GM18502 (cell line): ENCODE data around the gene TMEM123.
"Not testable (repeated sequence)": the region's sequence is repeated elsewhere in the genome, so short reads cannot be mapped to it uniquely, and the experiment has no call there.

Experiments used
- ATAC-seq: cut with Tn5 transposase; IDR thresholded peaks from one replicate; pipeline ENCODE4 v1.9.1; 2021; ENCODE audit warnings: mild to moderate bottlenecking; ENCODE audit not compliant: unreplicated experiment, poor library complexity

TMEM123 gene

DNA sequence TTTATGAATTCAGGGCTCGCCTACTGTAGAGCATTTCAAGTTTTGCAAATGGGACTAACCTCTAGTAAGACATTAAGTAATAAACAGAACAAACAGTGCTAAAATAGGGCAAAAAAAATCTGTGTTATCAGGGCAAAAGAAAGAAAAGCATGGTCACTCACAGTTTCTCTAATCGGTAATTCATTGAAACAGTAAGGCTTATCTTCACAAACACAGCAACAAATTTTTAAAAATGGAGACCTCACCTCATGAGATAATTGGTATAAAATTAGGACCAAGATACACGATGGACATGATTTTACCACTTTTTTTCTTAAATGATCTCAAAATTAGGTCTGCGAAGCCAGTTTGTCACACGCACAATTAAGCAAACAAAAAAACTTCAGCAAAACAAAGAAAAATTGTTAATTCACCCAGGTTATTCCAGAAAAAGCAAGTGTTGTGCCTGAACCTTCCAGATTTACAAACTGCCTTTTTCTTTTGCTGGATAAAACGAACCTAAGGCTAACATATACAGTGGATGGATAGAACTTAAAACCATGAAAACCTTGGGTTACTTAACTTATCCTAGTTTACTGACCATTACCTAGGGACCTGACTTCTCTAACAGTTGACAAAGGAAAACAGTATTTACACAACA is 1.4 kb downstream of the TMEM123 start:
- no peak for ATAC-seq

DNA sequence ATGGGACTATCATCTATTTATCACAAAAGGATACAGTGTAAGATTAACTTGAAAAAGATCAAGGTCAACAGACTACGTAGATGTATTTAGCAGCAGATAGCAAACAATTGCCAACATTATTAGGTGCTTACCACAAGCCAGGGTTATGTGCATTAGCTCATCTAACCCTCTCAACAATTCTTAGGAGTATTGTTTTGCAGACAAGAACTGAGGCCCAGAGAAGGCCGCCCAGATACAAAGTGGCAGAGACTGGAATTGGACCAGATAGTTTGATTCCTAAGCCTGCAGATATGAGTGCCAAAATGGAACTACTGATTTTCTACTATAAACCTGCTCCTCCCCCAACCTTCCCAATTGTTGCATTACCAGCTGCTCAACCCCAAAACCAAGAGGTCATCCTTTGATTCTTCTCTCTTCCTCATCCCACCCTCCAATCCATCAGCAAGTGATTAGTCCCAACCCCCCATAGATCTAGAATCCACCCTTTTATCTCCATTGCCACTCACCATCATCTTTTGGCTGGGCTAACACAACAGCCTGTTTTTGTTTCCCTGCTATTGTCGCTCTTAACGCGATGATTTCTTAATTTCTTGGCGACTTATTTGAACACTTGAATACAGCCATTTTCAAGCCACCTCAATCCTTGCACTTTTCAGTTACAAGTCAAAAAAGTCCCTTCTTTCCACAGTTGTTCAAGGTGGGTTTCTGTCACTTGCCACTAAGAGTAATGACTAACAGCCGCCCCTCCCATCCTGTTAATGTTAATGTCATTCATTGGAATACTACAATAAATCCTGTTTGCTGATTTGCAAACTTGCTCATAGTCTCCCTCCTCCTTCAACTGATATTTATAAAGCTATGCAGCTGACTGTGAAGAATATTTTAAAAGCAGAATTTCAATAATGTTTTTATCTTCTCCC is 2.7 kb downstream of the TMEM123 start:
- no peak for ATAC-seq

DNA sequence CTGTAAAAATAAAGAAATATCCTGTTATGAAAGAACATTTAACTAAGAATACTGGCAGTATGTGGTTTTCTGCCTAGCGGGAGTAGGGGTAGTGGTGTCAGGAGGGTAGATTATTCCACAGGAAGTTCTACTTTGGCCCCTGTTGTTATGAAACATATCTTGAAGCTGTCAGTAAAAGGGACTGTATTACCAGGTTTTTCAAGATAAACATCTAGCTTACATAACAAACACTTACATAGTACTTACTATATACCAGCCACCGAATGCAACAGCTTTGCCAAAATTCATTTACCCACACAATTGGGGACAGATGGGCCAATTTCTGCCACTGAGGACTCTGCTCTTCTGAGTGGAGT is 3.7 kb downstream of the TMEM123 start:
- ATAC-seq = no peak

DNA sequence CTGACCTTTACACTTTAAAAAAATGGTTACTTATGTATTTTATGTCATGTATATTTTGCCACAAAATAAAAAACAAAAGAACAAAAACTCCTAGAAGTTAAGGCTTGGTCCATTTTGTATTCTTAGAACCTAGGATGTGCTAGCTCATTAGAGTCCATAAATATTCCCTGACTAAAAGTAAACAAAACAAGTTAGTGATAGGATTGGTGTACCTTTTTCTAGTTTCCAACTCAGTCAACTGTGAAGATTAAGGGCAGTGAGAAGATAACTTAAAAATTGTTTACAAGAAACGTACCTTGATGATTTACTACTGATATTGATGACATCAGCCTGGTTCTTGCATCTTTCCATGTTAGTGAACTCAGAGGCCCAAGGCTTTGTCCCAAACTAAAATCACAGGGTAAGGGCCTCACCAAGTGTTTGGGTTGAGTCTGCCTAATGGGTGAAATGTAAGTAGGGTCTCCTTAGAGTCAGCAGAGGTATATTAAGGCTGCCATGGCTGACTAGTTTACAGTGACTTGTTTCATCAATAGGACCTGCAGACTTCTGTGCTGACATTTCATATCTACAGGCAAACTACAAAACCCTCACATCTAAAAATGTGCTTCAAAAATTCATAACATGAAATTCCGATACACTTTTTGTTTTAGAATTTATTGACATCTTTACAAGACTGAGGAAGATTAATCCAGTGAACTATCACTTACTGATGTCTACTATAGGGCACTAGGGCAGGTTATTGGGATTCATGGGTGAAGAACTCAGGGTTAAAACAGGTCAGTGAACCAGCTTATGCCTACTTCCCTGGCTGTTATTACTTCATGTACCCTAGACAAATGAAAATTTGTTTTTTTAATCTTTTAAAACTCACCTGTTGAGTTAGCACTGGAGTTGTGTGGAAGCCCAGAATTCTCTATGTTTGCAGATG is 4.4 kb downstream of the TMEM123 start:
- ATAC-seq = no peak

DNA sequence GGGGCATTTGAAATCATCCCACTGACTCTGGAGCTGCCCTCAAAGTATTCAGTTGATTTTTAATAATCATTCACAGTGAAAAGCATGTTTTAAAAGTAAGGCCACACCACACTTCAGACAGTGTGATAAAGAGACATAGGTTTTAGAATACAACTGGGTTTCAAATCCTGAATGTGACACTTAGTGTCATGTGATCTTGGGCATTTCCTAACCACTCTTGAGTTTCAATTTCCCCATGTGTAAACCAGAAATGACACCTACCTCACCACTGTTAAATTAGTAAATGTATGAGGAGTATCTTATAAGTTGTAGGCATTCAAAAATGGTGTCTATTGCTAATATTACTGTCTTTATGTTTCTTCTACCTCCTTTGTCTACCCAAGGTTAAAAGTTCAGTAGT is 5.4 kb downstream of the TMEM123 start:
- ATAC-seq = peak; percentile 36

DNA sequence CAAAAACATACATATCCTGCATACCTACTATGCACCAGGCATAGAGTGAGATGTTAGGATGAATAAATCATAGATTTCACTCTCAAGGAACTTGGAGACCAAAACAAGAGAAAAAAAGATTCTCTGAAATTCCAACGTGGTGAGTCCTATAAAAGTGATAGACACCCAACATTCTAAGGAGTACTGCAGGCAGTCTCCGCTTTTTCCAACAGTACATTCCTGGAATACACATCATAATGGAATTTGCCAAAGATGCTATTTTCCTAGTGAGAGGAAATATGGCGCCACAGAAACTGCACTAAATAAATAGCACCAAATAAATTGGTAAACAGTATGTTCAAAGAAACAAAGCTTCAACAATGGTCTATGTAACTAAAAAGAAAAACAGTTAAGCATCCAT is 6.0 kb downstream of the TMEM123 start:
- no peak for ATAC-seq

DNA sequence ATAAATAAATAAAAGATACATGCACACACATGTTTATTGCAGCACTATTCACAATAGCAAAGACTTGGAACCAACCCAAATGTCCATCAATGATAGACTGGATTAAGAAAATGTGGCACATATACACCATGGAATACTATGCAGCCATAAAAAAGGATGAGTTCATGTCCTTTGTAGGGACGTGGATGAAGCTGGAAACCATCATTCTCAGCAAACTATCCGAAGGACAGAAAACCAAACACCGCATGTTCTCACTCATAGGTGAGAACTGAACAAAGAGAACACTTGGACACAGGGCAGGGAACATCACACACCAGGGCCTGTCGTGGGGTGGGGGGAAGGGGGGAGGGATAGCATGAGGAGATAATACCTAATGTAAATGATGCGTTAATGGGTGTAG is 7.9 kb downstream of the TMEM123 start:
- not testable (repeated sequence) for ATAC-seq

DNA sequence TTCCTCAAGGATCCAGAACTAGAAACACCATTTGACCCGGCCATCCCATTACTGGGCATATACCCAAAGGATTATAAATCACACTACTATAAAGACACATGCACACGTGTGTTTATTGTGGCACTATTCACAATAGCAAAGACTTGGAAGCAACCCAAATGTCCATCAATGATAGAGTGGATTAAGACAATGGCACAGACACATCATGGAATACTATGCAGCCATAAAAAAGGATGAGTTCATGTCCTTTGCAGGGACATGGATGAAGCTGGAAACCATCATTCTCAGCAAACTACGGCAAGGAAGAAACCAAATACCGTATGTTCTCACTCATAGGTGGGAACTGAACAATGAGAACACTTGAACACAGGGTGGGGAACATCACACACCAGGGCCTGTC is 8.4 kb downstream of the TMEM123 start:
- ATAC-seq = not testable (repeated sequence)

DNA sequence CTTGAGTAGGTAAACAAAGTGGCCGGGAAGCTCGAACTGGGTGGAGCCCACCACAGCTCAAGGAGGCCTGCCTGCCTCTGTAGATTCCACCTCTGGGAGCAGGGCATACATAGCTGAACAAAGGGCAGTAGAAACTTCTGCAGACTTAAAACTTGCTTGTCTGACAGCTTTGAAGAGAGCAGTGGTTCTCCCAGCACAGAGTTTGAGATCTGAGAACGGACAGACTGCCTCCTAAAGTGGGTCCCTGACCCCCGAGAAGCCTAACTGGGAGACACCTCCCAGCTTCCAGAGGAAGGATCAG is 13.6 kb downstream of the TMEM123 start:
- not testable (repeated sequence) for ATAC-seq

DNA sequence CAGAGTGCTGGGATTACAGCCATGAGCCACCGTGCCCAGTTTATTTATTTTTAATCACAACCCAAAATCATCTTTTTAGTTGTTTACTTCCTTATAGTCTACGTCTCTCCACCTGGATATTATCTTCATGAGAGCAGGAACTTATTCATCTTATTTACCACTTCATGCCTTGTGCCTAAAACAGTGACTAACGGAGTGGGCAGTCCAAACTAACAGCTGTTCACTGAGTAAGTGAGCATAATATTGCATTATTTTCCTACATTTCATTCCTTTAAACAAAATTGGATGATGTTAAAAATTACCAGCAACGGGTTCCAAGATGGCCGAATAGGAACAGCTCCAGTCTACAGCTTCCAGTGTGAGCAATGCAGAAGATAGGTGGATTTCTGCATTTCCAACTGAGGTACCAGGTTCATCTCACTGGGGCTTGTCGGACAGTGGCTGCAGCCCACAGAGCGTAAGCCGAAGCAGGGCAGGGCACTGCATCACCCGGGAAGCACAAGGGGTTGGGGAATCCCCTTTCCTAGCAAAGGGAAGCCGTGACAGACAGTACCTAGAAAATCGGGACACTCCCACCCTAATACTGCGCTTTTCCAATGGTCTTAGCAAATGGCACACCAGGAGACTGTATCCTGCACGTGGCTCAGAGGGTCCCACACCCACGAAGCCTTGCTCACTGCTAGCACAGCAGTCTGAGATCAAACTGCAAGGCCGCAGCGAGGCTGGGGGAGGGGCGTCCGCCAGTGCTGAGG is 14.1 kb downstream of the TMEM123 start:
- ATAC-seq = no peak

DNA sequence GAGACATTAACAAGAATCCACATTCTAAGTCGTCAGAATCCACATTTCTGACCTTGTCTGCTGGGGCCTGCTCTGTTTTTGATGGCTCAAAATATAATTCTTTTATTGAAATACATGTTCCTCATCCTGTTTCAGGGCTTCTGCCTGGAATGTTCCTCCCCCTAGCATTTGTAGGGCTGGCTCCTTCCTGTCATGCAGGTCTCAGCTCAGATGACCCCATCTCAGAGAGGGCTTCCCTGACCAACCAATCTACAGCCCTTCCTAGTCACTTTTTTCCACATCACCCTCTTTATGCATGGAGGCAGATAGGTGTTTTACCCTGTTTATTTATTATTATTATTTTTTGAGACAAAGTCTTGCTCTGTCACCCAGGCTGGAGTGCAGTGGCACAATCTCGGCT is 14.8 kb downstream of the TMEM123 start:
- no peak for ATAC-seq

DNA sequence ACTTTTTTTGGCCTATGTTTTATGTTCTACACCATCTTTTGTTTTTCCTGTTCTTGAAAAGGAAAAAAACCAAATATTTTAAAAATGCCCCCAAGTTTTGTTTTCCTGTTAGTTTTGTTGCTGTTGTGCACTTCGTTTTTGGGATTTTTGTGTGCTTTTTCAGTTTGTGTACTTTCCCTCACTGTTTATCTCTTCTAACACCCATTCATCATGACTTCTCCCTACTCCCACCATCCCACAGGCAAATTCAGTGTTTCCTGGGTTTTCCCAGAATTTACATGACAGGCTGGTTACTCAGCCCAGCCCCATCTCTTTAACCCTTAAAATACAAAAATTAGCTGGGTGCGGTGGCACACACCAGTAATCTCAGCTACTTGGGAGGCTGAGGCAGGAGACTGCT is 15.6 kb downstream of the TMEM123 start:
- ATAC-seq = no peak

DNA sequence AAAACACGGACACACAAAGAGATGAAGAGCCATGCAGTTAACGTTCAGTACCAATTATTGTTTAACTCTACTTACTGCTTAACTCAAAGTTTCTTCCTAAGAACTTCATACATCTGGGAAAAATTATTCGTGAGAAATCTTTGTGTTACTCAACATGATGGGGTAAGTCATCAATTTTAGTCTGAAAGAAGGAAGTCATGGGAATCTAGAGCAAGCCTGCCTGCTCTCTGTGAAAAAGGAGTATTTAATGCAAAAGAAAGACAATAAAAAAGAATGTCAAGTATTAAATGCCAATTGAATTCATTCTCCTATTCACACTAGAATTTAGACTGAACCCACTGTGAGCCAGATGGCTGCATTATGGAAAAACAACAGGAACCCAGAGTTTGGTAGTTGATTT is 16.0 kb downstream of the TMEM123 start:
- no peak for ATAC-seq

DNA sequence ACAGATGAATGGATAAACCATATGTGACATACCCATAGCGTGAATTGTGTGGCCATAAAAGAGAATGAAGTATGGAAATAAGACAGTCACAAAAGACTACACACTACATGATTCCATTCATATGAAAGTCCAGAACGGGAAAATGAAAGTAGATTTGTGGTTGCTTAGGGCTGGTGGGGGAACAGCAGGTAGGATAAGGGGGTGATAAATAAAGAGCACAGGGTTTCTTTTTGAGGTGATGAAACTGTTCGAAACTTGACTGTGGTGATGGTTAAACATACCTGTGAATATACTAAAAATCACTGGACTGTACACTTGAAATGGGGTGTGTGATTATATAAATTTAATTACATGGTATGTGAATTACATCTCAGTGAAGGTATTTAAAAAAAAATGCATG is 16.9 kb downstream of the TMEM123 start:
- no peak for ATAC-seq

DNA sequence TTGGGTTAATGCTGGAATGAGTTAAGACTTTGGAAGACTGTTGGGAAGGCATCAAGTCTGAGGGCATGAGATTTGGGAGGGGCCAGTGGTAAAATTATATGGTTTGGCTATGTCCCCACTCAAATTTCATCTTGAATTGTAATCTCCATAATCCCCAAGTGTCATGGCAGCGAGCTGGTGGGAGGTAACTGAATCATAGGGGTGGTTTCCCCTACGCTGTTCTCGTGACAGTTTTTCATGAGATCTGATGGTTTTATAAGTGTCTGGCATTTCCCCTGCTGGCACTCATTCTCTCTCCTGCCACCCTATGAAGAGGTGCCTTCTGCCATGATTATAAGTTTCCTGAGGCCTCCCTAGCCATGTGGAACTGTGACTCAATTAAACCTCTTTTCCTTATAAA is 19.0 kb downstream of the TMEM123 start:
- not testable (repeated sequence) for ATAC-seq

DNA sequence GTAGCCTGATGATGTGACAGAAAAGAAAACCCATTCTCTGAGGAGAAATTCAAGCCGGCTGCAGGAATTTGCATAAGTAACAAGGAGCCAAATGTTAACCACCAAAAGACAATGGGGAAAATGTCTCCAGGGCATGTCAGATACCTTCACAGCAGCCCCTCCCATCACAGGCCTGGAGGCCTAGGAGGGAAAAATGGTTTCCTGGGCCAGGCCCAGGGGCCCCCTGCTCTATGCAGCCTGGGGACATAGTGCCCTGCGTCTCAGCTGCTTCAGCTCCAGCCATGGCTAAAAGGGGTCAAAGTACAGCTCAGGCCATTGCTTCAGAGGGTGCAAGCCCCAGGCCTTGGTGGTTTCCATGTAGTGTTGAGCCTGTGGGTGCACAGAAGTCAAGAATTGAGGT is 20.0 kb downstream of the TMEM123 start:
- not testable (repeated sequence) for ATAC-seq

DNA sequence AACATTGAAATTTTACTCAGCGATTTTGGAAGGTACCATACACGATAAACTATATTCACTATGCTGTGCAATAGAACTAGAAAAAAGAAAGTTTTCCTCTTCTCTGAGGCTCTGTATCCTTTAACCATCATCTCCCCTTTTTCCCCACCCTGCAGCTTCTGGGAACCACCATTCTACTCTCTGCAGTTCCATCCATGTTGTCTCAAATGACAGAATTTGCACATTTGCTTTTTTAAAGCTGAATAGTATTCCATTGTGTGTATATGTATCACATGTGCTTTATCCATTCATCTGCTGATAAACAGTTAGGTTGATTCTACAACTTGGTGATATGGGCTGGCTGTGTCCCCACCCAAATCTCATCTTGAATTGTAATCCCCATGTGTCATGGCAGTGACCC is 21.2 kb downstream of the TMEM123 start:
- no peak for ATAC-seq

DNA sequence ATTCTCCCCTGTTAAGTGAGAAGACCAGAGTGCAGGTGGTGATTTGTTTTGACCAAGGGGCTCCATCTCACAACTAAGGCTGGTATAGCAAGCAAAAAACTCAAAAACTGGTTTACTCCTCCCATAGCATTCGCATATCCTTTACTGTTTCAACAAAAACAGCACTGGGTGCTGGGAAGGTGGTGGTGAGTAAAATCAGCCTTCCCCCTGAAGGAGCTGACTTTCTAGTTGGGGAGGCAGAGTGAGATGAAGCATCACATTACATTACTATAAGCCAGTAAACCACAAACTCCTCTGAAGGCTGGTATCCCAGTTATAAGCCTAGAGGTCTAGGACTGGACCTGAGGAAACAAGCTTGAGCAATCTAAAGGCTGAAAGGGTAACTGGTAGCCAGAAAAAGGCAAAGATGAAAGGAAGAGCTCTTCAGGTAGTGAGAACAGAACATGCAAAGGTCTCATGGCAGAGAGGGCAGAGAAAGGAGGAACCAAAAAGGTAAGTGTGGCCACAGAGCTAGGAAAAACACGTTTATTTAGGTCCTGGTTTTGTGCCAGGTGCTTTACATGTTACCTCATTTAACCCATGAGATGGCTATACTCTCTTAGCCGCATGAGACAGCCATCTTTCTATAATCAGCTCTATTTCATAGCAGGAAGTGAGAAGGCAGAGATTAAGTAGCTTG is 22.3 kb downstream of the TMEM123 start:
- peak; percentile 92 for ATAC-seq

DNA sequence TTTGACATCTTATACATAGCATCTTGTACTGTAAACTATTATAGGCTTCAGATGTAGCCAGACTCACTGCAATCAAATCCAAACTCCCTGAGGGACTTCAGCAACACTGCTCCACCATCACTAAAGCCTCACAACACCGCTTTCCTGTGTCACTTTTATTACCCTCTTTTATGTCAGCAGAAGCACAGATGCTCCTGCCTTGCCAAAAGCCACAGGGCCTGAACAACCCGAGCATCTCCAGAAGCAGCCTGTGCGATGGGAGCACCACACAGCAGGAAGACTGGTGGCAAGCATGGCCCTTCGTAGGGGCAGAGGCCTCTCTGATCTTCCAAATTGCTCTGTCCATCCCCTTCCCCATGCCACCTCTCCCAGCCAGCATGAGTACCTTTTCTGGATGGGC is 22.9 kb downstream of the TMEM123 start:
- ATAC-seq = no peak

DNA sequence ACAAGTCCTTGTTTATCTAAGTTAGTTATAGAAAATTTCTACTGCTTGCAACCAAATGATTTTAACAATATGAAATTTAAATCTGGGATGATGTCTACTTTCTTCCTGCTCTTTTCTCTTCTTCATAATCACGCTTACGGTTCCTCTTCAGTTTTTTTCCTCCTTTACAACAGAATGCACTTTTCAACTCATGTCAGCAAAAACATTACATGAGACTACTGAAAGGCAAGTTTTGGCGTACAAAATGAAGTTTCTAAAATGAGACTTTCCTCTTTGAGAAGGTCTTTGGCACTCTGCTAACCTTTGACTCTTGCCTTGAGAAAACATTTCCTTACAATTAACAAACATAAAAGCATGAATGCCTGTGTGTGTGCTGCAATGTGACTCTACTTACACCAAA is 23.3 kb downstream of the TMEM123 start:
- ATAC-seq = no peak
